K562 (cell line): ENCODE data around the gene ZNF48. TPM values are rescaled to one million over a fixed set of nuclear protein-coding genes. Genes with fewer than 3 reads are reported as not detected.
A peak's percentile ranks its signal among the peaks of the same experiment; 100 is the strongest.

ENCODE experiments used
- ATF1 ChIP-seq, 2 experiments: fragments of 450-650 bp in 1 of 2; IDR thresholded peaks; 2 replicates each; pipeline ENCODE4 v1.6.1; 2016; ENCODE audit warnings: missing compliant biosample characterization in 1 of 2, missing genetic modification characterization in 1 of 2
- CLOCK ChIP-seq: fragments of 250-450 bp; sonication (Bioruptor Pico); IDR thresholded peaks from 2 replicates; pipeline ENCODE4 v1.4.0; 2020; ENCODE audit warnings: mild to moderate bottlenecking, moderate library complexity, borderline replicate concordance
- E4F1 ChIP-seq: fragments of 250-450 bp; sonication (Bioruptor Pico); IDR thresholded peaks from 2 replicates; pipeline ENCODE4 v1.5.0; 2021; ENCODE audit warnings: mild to moderate bottlenecking, borderline replicate concordance
- ELK3 ChIP-seq: fragments of 450-650 bp; formaldehyde crosslinking; IDR thresholded peaks from 2 replicates; pipeline ENCODE4 v1.4.0; 2020; ENCODE audit warnings: mild to moderate bottlenecking
- ESRRB ChIP-seq: fragments of 250-450 bp; sonication (Bioruptor Pico); IDR thresholded peaks from 2 replicates; pipeline ENCODE4 v1.5.0; 2020; ENCODE audit warnings: mild to moderate bottlenecking, moderate library complexity, borderline replicate concordance
- HCFC1 ChIP-seq: IDR thresholded peaks from 2 replicates; pipeline ENCODE4 v1.6.1; 2012; ENCODE audit warnings: low read depth, low read length, improper control_type of control experiment
- HEY1 ChIP-seq: fragments of 250-450 bp; sonication (Bioruptor Pico); IDR thresholded peaks from 2 replicates; pipeline ENCODE4 v1.5.0; 2020; ENCODE audit warnings: mild to moderate bottlenecking, moderate library complexity, borderline replicate concordance
- KHSRP ChIP-seq: fragments of 450-650 bp; IDR thresholded peaks from 2 replicates; pipeline ENCODE4 v1.6.1; 2017
- KLF1 ChIP-seq: fragments of 450-650 bp; IDR thresholded peaks from 2 replicates; pipeline ENCODE4 v1.6.1; 2016; ENCODE audit warnings: missing genetic modification characterization, missing compliant biosample characterization
- MED1 ChIP-seq: sonication (generic); formaldehyde crosslinking; IDR thresholded peaks from 2 replicates; pipeline ENCODE4 v1.8.1; 2023; ENCODE audit warnings: missing genetic modification reagents, borderline replicate concordance
- MLLT1 ChIP-seq, 2 experiments: fragments of 450-650 bp; IDR thresholded peaks; 2 replicates each; pipeline ENCODE4 v1.6.1; 2016
- MTF1 ChIP-seq: fragments of 250-450 bp; sonication (Bioruptor Pico); IDR thresholded peaks from 2 replicates; pipeline ENCODE4 v1.9.0; 2021; ENCODE audit warnings: moderate library complexity, mild to moderate bottlenecking, inconsistent platforms, borderline replicate concordance
- NFRKB ChIP-seq: fragments of 450-650 bp; IDR thresholded peaks from 2 replicates; pipeline ENCODE4 v1.6.1; 2016; ENCODE audit warnings: low read depth
- POLR2H ChIP-seq: IDR thresholded peaks from 2 replicates; pipeline ENCODE4 v1.6.1; 2016; ENCODE audit warnings: missing genetic modification characterization, low read depth, mild to moderate bottlenecking, control low read depth, missing compliant biosample characterization, moderate library complexity
- RBM17 ChIP-seq: fragments of 200-400 bp; formaldehyde crosslinking; IDR thresholded peaks from 2 replicates; pipeline ENCODE4 v1.6.1; 2017; ENCODE audit warnings: low read depth, mild to moderate bottlenecking, low read length, borderline replicate concordance
- SMAD1 ChIP-seq: fragments of 150-350 bp; IDR thresholded peaks from 2 replicates; pipeline ENCODE4 v1.6.1; 2014; ENCODE audit warnings: low read length, low read depth; ENCODE audit not compliant: partially characterized antibody
- SRF ChIP-seq, 2 experiments: fragments of 250-450, 450-650 bp in 1 of 2; sonication (Bioruptor Pico) in 1 of 2; sonication (generic) in 1 of 2; formaldehyde crosslinking; IDR thresholded peaks; 2 replicates each; pipeline versions ENCODE4 v1.5.0 to v1.5.1; 2020 to 2022; ENCODE audit warnings: mild to moderate bottlenecking in 1 of 2, missing genetic modification reagents in 1 of 2
- ZNF133 ChIP-seq: fragments of 250-450 bp; sonication (Bioruptor Pico); IDR thresholded peaks from 2 replicates; pipeline ENCODE4 v1.4.0; 2020; ENCODE audit warnings: mild to moderate bottlenecking
- ZZZ3 ChIP-seq: fragments of 450-650 bp; IDR thresholded peaks from 2 replicates; pipeline ENCODE4 v1.6.1; 2016; ENCODE audit warnings: antibody characterized with exemption, mild to moderate bottlenecking, moderate library complexity
- polyA plus RNA-seq, 8 experiments: library from polyadenylated mRNA; depleted of rRNA in 4 of 8; stranded (reverse) in 5 of 8; unstranded in 3 of 8; fragments of >200 nt; fragmentation: Nextera tagmentation in 2 of 8; fragmentation: Illumina TruSeq in 1 of 8; extraction: Ambion mirVana in 2 of 8; extraction: Trizol in 1 of 8; gene quantifications; 2 replicates each; pipeline versions ENCODE4 v1.2.1 to v1.2.3, GENCODE V29; 2011 to 2014; ENCODE audit warnings: inconsistent platforms in 1 of 8, missing spikeins in 1 of 8
- total RNA-seq, 7 experiments: library from RNA; depleted of rRNA in 6 of 7; stranded (reverse); fragments of >200 nt in 6 of 7; fragmentation: Illumina TruSeq in 2 of 7; extraction: Trizol in 2 of 7; gene quantifications; 2 replicates each; pipeline versions ENCODE4 v1.2.1 to v1.2.3, GENCODE V29; 2011 to 2021; ENCODE audit warnings: low replicate concordance in 1 of 7

Gene ZNF48
- total and polyA plus RNA-seq, 9 of the 15 experiments (the other 6 are each of a cell fraction or from before 2014, with no cell fraction given), result 0.38 to 11.6 (median 4.7) TPM

- TF ChIP-seq E4F1 (CRISPR knock-in tag) (no peak), HCFC1 (peak; percentile 91), ATF1 (CRISPR knock-in tag; IDR thresholded peaks at IDR 0.05) (no peak), ATF1 (tag; IDR thresholded peaks at IDR 0.05) (peak; percentile 98), HEY1 (no peak), ZZZ3 (no peak), NFRKB (no peak; the same call in 1 of the 2 replicates), MTF1 (CRISPR knock-in tag) (no peak), RBM17 (no peak), ZNF133 (no peak), ESRRB (CRISPR knock-in tag) (no peak), ELK3 (CRISPR knock-in tag) (no peak), MED1 (CRISPR knock-in tag) (no peak), CLOCK (no peak), SRF (CRISPR knock-in tag; IDR thresholded peaks at IDR 0.05) (no peak), SMAD1 (peak; percentile 69), KLF1 (tag) (peak; percentile 11; the same call in 1 of the 2 replicates), POLR2H (tag) (peak; percentile 80), KHSRP (no peak), MLLT1 (IDR thresholded peaks at IDR 0.05) (peak in 1 of 2 experiments; percentile 73; a peak in 1 of 4 replicates)
These were observed 39.9 kb upstream of the ZNF48 start, which contains the start of gene CD2BP2 (continued) for GRCh38 chr16:30355144-30355953.
